AG08395 (cell line): ENCODE data around the gene C1orf159.

Experiments used
- DNase-seq: peaks from one replicate; pipeline ENCODE4 v3.0.0; 2012; ENCODE audit warnings: mixed read lengths, low spot score

C1orf159 gene

GRCh38 chr1:1132042-1132950 is 16.4 kb upstream of the C1orf159 start:
- no peak for DNase-seq

GRCh38 chr1:1130206-1131120 is 14.6 kb upstream of the C1orf159 start:
- no peak for DNase-seq

- no peak for DNase-seq
These were observed 13.5 kb upstream of the C1orf159 start for GRCh38 chr1:1129381-1129821.

- no peak for DNase-seq
These were observed 12.7 kb upstream of the C1orf159 start for GRCh38 chr1:1128454-1129139.

DNA sequence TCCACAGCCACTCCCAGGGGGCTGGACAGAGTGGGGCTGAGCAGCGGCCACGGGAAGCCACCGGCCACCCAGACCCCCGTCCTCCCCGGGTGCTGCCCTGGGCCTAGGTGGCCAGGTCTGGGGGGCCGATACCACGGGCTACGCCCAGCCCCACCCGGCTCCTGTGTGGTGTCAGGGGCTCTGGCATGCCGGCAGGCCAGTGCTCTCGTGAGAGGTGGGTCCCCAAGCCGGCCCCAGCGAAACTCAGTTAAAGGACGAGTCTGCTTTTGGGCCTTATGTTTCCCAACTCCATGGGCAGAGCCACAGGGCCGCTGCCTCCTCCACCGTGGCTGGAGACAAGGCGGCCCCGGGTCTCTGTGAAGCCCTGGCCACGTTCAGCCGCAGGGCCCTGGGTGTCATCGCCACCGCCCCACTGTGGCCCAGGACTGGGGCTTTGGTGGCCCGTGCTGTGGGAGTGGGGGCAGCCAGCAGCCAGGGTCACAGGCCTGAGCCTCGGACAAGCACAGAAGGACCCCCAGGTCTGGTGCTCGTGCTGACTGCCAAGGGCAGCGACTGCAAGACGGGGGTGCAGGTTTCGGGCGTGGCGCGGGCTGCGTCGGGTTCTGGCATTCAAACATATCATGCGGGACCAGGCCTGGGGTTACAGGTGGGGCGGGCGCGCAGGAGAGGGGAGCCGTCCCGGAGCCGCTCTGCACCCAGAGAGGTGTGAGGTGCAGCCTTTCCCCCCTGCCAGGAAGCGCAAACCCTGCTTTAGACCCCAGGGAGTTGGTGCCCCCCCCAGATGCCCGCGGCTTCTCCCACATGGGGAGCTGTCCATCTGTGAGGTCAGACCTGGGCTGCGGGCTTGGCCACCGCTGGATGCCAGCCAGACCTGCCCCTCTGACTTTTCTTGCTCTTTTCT is 11.9 kb upstream of the C1orf159 start:
- DNase-seq: no peak

GRCh38 chr1:1125945-1126344 is 10.1 kb upstream of the C1orf159 start:
- no peak for DNase-seq

DNA sequence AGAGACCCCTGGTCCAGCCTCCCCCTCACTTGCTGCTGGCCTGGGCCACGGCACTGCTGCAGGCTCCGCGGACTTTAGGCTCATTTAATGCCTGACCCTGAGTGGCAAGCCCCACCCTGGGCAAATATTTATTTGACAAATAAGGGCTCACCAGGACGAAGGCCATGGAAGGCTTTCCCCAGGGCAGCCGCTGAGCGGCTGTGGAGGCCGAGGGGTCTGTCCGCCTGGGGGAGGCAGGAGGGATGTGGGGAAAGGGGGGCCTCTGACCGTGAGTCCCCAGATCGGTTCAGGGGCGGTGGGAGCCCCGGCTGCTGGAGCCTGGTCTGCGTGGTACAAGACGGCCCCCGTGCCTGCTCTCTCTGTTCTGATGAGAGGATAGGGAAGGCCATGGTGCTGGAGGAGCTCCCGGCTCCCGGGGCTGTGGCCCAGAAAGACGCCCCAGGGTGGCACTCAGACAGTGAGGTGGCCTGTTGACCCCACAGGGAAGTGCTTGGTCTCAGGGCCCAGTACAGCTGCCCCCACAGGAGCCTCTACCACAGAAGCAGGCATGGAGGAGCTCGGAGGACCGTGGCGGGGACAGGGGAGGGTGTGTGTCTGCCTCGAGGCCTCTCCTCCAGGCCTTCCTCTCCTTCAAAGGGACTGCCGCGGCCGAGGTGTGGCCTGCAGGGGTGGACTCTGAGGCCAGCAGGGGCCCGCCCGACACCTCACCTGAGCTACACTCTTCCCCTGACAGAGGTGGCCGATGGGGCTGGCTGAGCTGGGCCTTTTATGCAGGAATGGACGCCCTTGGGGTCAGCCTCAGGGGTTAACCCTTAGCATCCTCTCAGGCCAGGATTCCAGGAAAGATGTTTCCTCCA is 9.1 kb upstream of the C1orf159 start:
- DNase-seq: no peak

DNA sequence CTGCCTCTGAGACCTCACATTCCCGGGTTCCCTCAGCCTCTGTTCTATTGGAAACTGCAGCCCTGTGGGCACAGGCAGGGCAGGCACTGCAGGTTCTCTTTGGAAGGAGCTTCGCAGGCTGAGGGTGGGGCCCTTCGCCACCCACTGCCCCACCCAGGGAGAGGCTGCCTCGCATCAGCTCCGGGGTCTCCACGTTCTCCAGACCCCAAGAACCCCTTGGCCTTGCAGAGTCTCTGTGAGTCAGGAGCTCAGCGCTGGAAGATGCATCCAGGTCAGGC is 8.6 kb upstream of the C1orf159 start:
- no peak for DNase-seq

GRCh38 chr1:1123581-1124507 is 8.0 kb upstream of the C1orf159 start:
- DNase-seq: peak; percentile 48

- peak; percentile 20 for DNase-seq
These were observed 7.1 kb upstream of the C1orf159 start for GRCh38 chr1:1122981-1123480.

DNA sequence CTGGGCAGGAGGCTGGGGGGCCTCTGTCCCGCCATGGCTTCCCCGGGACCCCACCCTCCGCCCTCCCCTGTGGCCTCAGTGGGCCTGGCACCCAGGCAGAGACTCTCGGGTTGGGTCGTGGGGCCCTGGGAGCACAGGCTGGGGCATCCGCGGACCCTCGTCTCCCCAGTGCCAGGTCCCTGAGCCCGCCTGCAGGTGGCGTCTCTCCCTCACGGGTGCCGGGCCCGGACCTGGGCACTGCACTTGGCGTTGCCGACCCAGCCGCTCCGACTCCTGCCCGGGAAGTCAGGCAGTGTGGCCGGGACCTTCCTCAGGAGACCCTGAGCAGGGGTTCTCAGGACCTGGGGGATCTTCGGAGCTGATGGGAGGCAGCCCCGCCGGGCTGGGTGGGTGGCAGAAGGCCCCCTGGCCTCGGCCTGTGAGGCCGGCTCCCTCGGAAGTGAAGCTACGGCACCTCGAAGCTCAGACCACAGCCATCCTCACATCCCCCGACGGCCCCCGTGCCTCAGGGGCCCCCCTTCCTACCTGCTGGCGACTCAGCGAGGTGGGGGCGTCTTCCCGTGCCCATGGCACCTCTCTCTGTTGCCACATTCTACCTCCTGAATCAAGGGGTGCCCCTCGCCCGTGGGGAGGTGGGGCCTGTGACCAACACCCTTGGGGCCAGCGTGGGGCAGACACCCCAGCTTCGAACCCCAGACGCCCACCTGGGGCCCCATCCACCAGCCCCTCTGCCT is 6.4 kb upstream of the C1orf159 start:
- peak; percentile 86 for DNase-seq

GRCh38 chr1:1121611-1122077 is 5.8 kb upstream of the C1orf159 start:
- DNase-seq: no peak

GRCh38 chr1:1120866-1121591 is 5.1 kb upstream of the C1orf159 start:
- no peak for DNase-seq

- DNase-seq: no peak
These were observed 4.2 kb upstream of the C1orf159 start for GRCh38 chr1:1120096-1120495.

- DNase-seq: no peak
These were observed 3.5 kb upstream of the C1orf159 start for GRCh38 chr1:1119272-1119890.

- DNase-seq: no peak
These were observed 3.0 kb upstream of the C1orf159 start for GRCh38 chr1:1118876-1119220.
